Measurements from ENCODE around the gene MTMR8.

The MTMR8 gene

DNA sequence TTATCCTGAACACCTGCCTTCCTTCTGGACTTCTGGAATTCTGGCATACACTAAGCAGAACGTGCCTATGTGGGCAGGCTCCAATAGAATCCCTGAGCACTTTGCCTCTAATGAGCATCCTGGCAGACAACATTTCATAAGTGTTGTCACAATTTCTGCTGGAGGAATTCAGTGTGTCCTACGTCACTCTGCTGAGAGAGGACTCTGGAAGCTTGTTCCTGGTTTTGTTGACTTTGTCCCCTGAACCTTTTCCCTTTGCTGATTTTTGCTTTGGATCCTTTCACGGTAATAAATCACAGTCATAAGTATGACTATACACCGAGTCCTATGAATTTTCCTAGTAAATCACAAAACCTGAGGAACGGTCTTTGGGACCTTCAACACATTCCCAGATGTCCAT is 43.2 kb downstream of the MTMR8 start:
- no peak overlapping the region for H3K4me3 ChIP-seq (ENCODE audit: low read length)
- no peak for DNase-seq (ENCODE audit: low read depth)
- TF ChIP-seq, protein P1, sequence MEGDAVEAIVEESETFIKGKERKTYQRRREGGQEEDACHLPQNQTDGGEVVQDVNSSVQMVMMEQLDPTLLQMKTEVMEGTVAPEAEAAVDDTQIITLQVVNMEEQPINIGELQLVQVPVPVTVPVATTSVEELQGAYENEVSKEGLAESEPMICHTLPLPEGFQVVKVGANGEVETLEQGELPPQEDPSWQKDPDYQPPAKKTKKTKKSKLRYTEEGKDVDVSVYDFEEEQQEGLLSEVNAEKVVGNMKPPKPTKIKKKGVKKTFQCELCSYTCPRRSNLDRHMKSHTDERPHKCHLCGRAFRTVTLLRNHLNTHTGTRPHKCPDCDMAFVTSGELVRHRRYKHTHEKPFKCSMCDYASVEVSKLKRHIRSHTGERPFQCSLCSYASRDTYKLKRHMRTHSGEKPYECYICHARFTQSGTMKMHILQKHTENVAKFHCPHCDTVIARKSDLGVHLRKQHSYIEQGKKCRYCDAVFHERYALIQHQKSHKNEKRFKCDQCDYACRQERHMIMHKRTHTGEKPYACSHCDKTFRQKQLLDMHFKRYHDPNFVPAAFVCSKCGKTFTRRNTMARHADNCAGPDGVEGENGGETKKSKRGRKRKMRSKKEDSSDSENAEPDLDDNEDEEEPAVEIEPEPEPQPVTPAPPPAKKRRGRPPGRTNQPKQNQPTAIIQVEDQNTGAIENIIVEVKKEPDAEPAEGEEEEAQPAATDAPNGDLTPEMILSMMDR (IDR thresholded peaks at IDR 0.05; ENCODE audit: insufficient read depth, low read depth, low read length, missing control alignments): no peak

DNA sequence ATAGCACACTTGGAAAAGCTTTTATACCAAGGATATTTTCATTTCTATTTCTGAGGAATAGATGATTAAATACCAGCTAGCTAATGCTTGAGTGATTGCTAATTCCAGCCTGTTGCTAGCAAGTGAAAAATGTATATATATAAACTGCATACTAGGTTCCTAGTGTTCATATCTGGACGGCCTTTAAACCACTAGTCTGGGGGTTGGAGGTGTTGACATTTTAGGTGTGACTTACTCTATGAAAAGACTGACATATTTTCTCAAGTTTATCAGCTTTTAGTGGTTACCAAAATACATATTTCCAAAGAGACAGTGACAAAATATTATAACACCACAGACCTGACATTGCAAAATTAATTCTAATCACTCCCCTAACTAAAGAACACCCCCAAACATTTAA is 44.7 kb downstream of the MTMR8 start:
- TF ChIP-seq, protein P1 (IDR thresholded peaks at IDR 0.05; ENCODE audit: insufficient read depth, low read depth, low read length, missing control alignments): no peak
- no peak overlapping the region for H3K4me3 ChIP-seq (ENCODE audit: low read length)
- DNase-seq (ENCODE audit: low read depth): no peak

DNA sequence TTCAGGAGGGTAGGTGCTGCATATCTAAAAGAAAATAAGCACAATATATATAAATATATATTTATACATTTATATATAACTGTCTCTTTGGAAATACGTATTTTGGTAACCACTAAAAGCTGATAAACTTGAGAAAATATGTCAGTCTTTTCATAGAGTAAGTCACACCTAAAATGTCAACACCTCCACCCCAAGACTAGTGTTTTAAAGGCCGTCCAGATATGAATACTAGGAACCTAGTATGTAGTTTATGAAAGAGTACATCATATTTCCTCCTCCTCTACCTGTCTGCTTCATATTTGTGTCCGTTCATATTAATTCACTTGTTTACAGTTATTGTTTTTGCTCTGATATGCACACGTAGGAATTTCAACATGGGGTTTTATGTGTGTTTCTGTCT is 45.2 kb downstream of the MTMR8 start:
- TF ChIP-seq, protein P1 (IDR thresholded peaks at IDR 0.05; ENCODE audit: insufficient read depth, low read depth, low read length, missing control alignments): no peak
- H3K4me3 ChIP-seq (ENCODE audit: low read length): no peak overlapping the region
- DNase-seq (ENCODE audit: low read depth): no peak

GRCh38 chrX:64342811-64343210 is 52.4 kb downstream of the MTMR8 start:
- no peak for DNase-seq (ENCODE audit: low read depth)
- H3K4me3 ChIP-seq (ENCODE audit: low read length): no peak overlapping the region
- TF ChIP-seq, protein P1 (IDR thresholded peaks at IDR 0.05; ENCODE audit: insufficient read depth, low read depth, low read length, missing control alignments): no peak

DNA sequence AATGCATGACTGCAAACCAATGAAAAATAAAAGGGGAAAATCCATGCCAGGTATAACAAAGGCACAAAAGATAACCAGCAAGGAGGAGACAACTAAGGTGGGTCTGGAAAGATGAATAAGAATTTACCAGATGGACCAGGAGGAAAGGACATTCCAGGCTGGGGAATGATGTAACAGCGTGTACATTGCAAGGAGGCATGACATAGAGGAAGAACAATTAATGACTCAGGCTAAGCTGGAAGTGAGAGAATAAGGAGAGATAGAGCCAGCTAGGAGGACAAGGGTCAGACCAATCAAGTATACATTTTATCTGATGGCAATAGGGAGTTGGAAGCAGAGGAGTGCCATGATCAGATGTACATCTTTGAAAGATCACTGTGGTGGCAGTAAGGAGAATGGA is 57.0 kb downstream of the MTMR8 start:
- TF ChIP-seq, protein P1 (IDR thresholded peaks at IDR 0.05; ENCODE audit: insufficient read depth, low read depth, low read length, missing control alignments): no peak
- no peak overlapping the region for H3K4me3 ChIP-seq (ENCODE audit: low read length)
- peak; percentile 3 for DNase-seq (ENCODE audit: low read depth)

DNA sequence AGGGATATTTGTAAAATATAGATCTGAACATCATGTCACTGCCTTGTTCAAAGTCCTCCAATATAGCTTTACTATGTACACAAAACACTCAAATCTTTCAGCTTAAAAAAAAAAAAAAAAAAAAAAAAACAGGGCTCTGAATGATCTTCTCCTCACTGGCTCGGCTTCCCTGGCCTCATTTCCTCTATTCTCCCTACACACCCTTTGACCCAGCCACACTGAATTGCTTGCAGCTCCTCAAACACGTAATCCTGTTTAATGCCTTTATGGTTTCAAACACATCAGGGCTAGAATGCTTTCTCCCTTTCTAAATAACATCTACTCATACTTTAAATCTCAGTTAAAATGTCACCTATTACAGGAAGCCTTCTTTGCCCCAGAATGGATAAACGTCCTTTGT is 60.8 kb downstream of the MTMR8 start:
- DNase-seq (ENCODE audit: low read depth): no peak
- TF ChIP-seq, protein P1 (IDR thresholded peaks at IDR 0.05; ENCODE audit: insufficient read depth, low read depth, low read length, missing control alignments): no peak
- H3K4me3 ChIP-seq (ENCODE audit: low read length): no peak overlapping the region

GRCh38 chrX:64330284-64330683 is 65.0 kb downstream of the MTMR8 start:
- no peak overlapping the region for H3K4me3 ChIP-seq (ENCODE audit: low read length)
- TF ChIP-seq, protein P1 (IDR thresholded peaks at IDR 0.05; ENCODE audit: insufficient read depth, low read depth, low read length, missing control alignments): no peak
- no peak for DNase-seq (ENCODE audit: low read depth)
